HG03097 (cell line): Measurements from ENCODE around the gene F10.

Experiments
- ATAC-seq: cut with Tn5 transposase; IDR thresholded peaks from one replicate; pipeline ENCODE4 v1.9.1; 2021; ENCODE audit not compliant: unreplicated experiment, low FRiP score

F10 gene

DNA sequence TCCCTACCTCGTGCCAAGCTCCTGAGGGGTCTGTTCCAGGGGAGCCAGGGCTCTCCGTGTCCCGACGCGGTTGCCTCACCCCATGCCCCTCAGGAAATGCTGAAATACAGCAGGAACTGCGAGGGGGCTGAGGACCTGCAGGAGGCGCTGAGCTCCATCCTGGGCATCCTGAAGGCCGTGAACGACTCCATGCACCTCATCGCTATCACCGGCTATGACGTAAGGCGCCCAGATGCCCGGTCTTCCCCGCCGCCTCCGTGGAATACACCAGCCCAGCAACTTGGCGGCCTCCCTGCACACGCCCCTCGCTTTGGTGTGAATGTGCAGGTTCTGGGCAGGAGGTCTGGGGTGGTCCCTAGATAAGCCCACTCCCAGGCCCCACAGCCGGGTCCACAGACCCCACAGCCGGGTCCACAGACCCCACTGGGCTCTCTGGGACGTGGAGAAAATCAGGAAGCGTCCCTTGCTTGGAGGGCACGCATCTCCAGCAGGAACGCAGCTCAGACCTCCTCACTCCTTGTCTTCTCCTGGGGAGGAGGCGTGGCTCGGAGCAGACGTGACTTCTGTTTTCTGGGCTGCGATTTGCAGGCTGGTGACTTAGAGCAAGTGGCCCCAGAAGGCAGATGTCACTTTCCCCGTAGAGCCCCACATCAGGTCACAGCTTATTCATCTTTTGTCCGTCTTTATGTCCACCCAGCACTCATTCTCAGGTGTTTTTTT is 36.4 kb upstream of the F10 start:
- no peak for ATAC-seq

DNA sequence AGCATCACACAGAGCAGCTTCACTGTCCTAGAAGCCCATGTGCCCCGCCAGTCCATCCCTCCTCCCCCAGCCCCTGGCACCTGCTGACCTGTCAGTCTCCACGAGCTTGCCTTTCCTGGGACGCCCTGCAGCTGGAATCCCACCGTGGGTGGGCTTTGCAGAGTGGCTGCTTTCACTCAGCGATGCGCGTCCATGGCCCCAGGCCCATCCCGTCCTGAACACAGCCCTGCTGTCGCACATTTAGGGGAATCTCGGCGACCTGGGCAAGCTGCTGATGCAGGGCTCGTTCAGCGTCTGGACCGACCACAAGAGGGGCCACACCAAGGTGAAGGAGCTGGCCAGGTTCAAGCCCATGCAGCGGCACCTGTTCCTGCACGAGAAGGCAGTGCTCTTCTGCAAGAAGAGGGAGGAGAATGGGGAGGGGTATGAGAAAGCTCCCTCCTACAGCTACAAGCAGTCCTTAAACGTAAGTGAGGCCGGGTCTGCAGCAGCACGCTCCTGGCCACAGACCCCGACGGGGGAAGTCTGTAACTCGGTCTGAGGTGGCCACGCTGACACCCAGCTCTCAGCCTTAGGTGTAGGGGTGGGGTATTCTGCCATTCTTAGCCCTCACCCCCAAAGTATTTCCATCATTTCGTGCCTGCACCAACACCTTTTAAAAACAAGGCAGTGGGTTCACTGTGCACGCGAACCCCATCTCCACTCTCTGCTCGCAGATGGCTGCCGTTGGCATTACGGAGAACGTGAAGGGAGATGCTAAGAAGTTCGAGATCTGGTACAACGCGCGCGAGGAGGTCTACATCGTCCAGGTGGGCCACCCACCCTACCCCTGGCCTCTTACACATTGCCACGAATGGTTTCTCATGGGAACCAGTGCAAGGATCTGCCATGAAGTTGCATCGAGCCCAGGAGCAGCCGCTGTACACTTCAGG is 35.3 kb upstream of the F10 start:
- no peak for ATAC-seq

DNA sequence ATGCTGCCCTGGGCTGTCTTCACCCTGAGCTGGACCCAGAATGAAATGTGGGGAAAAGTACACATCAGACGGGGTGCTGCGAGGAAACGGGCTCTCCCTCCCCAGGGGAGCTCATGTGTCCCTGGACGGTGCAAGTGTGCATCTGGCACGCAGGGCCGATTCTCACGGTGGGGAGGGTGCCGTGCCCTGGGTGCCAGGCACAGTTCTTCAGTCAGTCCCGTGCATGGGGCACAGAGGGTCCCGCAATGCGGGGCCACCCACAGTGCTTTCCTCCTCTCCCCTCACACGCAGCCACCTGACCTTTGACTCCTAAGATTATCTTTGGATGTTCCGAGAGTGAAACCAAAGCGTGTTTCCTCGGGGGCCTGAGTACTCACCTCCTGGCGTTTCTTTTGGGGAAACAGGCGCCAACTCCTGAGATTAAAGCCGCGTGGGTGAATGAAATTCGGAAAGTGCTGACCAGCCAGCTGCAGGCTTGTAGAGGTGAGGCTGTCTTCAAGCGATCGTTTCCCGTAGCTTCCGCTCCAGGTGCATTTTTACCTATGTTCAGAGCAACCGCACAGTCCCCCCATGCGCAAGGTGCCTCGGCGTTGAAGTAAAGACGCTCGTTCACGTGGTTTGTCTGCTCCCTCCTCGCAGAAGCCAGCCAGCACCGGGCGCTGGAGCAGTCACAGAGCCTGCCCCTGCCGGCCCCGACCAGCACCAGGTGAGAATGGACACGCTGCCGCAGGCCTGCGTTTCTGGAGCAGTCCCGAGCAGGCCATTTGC is 34.5 kb upstream of the F10 start:
- no peak for ATAC-seq

DNA sequence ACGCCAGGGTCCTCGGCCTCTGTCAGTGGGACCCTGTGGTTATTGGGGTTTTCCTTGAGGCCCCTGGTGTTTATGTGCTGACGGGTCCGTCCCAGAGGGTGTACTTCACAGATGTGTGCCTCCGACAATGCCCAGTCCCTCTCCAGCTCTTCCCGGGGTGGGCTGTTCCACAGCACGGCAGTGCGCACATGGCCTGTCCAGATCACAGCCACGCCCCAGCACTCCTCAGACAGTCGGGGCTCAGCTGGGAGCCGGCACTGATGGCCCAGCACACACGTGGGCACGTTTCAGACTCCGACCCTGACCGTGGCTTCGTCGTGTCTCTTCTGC is 33.9 kb upstream of the F10 start:
- ATAC-seq, result no peak

DNA sequence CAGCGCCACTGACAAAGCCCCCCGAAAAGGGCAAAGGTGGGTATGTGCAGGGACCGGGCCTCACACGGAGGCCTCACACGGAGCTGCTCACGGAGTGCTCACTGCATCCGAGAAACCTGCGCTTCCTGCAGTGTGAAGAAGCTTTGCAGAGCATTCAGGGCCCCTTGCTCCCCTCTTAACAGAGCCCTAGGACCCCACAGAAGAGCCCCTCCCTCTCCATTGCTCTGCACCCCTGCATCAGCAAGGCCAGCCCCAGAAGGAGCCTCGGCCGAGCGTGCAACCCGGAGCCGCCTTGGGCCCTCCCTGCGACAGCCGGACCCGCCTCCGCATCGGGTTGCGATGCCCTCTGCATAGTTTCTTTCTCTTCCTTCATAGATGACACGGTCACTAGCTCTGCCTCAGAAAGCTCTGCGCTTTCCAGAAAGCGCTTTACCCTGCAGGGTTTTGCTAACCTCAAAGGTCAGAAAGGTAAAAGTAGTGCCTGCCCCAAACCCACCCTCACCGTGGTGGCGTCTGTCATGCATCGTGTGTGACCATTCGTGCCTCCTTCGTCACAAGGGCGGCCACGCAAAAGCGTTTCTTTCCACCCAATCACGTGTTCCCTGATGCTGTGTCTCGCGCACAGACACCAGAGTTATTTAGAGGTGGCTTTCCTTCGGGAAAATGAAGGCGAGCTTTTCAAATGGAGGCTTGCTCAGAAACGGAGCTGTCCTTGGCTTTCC is 32.7 kb upstream of the F10 start:
- no peak for ATAC-seq

DNA sequence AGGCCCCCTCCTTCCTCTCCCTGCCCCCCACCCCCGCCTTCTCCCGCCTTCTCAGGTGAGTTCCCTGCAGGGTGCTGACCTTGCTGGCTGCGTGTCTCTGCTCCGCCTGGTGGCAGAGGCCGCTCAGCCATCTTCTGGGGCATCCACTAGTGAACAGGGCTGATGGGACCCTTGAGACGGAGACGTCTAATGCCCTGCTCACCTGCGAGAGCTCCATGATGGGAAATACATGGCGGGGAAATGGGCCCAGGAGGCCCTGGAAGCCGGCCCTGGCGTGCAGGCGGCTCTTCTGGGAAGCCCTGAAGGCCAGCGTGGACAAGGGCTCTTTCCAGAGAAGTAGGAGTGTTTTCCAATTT is 32.2 kb upstream of the F10 start:
- ATAC-seq, result no peak

DNA sequence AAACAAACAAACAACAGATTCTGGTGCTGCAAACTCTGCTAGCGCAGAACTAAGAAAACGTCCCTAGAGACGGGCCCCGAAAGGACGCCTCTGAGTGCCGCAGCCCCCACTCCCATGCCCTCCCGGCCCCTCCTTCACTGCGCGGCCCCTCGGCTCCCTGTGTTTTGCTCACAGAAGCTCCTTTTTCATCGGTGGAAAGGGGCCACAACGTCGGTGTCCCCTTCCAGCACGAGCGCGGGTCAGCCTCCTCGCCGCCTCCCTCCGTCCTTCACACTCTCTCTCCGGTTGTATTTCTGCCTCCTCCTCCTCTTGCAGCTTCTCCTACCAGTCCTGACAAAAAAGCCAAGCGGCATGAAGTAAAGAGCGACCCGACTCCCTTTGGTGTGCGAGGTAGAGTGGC is 31.8 kb upstream of the F10 start:
- no peak for ATAC-seq

DNA sequence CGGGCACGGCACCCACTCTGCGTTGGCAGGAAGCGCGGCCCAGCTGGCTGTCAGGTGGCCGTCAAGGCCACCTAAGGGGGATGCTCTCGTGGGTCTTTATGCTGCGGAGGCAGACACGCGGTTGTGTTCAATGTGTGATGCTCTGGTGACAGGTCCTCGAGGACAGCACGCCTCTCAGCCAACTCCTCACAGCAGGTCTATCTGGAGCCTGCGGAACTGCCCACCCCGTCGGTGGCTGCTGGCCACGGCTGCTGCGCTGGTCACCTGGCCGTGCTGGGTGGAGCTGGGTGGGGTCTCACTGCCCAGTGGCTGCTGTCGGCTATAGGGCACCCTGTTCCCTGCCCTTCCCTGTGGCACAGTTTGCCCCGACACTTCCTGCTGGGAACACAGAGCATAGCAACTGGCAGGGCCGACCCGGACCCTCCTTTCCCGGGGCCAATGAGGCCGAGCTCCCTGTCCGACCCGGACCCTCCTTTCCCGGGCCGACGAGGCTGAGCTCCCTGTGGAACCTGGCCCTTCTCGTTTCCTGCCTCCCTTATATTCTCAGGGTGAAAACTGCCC is 31.3 kb upstream of the F10 start:
- ATAC-seq, result no peak

DNA sequence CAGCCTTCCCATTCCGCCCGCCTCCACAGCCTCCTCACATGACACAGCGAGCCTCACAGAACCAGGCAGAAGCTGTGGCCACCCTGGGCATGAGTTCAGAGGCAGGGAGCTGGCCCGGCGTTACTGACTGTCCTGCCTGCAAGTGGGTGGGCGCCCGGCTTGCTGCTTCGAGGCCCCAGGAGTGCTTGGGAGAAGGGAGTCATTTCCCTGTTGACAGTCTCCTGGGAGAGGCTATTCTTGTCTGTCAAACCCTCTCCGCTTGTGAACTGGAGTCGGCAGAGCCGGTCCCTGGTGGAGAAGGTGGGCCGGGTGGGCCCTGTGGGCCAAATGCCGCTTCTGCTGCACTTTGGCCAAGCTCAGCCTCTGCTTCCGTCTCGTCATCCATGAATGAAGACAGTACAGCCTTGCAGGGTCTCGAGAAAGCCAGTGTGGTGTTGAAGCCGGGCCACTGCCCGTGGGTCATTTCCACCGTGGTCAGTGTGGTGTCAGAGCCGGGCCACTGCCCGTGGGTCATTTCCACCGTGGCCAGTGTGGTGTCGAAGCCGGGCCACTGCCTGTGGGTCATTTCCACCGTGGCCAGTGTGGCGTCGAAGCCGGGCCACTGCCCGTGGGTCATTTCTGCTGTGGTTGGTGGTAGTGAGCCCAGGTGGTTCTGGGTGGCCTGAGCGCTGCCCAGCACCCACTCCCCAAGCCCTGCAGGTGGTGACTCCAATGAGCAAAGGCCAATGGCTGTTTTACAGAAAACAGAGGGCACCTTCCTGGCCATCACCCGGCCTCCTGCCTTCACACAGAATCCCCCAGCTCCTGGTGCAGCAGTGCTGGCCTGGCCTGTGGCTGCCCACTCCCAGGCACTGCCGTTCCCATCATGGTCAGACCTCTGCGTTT is 30.5 kb upstream of the F10 start:
- ATAC-seq, result no peak

DNA sequence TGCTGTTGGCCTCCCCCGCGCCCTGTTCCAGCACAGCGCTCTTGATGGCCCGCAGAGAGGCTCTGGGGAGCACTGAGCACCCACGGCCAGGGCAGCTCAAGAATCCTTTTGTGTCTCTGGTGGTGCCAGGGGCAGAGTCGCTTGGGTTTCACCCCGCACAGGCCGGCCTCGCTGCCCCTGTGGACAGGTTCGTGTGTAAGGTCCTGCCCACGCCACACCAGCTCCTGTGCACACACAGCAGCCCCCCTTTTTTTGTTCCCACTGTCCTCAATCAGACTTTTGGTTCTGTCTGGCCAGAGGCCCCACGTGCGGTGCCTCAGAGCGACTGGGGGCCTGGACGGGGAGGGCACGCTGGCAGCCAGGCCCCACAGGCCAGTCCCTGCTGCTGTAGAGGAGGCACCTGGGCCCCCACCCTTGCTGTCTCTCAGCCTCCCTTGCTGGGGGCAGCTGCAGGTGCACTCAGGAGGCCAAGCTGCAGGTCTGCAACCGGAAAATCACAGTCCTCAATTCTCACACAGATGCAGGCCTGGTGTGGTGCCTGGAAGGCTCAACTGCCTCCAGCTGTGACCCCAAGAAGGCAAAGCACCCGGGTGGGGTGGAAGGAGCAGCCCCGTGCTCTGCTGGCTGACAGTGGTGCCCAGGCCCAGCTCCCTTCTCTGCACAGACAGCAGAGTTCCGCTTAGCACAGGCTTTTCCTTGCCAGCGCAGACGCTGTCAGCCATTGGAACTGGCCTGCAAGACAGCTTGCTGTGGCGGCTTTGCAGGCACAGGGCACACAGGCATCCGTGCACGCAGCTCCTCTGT is 29.6 kb upstream of the F10 start:
- no peak for ATAC-seq

DNA sequence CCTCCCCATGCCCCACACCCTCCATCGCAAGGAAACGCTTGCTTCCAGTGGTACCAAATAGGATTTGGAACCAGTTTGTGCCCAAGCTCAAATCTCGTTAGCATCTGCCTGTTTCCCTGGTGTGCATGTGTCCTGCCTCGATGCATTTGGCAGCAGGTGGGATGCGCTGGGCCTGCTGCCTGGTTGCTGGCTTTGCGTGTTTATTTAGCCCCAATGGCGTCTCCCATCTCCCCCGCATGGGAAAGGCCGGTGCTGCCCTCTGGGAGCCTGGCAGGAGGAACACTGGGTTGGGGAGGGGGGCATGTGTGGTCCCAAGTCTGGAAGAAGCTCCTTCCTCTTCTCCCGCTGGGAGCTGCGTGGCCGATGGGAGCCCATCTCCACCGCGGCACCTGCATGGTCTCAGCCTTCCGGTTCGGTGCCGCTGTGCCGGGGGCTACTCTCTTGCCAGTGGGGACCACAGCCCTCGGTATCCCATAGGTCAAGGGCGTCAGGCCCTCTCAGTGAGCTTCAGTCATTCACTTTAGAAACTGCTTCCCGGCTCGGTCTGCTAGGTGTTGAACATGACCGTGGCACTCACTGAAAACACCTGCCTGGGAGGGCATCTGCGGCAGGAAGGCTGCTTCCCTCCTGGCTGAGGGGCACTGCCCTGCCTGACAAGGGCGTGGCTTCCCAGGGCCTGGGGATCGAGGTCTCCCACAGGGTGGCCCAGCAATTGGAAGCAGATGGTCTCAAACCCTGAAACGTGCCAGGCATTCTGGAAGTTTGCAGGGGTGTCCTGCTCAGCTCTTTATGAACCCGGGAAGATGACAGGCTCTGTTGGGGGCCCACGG is 28.8 kb upstream of the F10 start:
- ATAC-seq, result no peak

DNA sequence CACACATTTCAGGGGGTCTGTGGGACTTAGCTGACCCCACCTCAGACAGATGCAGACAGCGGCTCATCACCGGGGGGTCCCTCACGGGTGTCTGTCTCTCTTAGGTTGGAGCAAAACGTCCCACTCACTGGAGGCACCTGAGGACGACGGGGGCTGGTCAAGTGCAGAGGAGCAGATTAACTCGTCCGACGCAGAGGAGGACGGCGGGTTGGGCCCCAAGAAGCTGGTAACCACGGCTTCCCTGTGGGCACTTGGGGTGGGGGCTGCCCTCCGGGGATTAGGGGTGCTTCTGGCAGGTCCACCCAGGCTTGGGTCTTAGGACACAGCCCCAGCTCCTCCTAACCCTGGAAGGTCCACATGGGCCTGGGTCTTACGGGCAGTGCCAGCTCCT is 28.2 kb upstream of the F10 start:
- ATAC-seq, result no peak

DNA sequence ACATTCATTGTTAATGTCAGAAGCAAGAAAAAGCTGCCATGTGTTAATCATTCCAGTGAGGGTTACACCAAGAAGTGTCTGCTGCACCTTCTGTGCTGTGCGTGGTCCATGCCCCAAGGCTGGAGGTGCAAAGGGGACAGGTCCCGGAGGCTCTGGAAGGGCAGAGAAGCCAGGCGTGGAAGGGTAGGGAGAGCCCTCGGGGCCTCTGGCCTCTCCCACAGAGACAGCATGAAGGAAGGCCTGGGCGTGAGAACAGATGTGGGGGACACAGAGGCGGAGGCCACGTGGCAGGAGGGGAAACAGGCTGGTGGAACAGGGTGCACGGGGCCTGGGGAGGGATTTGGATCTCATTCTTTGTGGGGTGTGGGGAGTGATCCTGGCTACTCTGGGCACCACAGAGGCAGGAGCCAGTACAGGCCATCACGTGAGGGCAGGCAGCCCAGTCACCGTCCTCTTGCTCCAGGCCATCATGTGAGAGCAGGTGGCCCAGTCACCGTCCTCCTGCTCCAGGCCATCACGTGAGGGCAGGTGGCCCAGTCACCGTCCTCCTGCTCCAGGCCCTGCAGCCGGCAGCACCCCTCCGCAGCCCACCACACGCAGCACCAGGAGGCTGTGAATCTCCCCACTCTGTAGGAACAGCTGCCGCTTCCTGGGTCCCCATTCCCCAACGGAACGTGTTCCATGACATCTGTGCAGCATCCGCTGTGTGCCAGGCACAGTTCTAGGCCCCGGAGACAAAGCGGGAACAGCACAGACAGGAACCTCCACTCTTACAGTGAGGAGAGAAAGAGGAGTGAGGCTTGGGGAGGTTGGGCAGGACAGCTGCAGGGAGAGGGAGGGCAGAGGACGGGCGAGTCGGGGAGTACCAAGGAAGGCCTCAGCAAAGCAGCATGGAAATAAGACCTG is 27.2 kb upstream of the F10 start:
- no peak for ATAC-seq

DNA sequence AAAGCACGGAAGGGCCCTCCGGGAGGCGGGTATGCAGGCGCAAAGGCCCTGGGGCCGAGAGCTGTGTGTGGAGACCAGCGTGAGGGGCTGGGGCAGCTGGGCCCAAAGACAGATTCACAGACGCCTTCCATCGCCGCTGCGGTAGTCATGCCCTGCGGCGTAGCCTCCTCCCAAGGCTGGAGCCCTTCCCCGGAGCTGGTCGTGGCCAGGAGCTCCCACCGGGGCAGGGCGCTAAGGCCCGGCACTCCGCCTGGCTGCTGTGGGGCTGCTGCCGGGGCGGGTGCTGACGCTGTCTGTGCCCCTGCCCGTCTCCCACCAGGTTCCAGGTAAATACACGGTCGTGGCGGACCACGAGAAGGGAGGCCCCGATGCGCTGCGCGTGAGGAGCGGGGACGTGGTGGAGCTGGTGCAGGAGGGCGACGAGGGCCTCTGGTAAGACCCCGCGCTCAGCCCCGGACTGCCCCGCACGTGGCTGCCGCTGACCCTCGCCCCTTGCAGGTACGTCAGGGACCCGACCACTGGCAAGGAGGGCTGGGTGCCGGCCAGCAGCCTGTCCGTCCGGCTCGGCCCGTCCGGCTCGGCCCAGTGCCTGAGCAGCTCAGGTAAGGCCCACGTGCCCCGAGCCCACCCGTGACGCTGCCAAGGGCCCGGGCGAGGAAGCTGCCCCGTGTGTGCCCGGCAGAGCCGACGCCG is 26.4 kb upstream of the F10 start:
- ATAC-seq, result no peak

DNA sequence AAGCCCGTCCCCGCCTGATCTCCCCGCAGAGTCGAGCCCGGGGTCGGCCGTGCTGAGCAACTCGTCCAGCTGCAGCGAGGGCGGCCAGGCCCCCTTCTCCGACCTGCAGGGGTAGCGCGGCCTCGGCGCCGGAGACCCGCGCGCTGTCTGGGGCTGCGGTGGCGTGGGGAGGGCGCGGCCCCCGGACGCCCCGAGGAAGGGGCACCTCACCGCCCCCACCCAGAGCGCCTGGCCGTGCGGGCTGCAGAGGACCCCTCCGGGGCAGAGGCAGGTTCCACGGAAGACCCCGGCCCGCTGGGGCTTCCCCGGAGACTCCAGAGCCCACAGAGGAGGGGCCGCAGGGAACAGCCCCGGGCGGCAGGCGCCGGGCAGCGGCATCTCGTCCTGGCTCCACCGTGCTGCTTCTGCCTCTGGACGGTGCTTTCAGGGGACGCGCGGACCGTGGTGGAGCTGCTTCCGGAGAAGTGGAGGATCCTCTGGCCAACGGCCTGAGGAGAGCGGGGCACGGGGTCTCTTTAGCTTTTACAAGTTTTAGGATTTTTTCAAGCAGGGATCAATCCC is 25.8 kb upstream of the F10 start:
- ATAC-seq, result no peak

DNA sequence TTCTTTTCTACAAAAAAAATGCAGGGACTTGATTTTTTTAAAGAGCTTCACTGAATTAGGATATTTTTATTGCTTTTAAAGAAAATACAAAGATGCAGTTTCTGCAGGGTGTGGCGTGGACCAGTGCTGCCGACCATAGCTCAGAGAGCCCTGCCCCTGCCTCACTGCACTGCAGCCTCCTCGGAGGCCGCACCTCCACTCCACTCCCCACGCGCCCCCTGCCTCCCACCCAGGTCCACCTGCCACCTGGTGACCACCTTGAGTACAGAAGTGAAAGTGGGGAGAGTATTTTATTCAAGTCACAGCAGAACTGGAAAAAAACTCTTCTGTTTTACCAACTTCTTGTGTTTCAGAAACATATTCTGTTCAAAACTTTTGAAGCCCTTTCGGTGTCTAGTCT is 24.9 kb upstream of the F10 start:
- no peak for ATAC-seq
